GM19438 (cell line): ENCODE results near the gene EFL1.
A peak's percentile ranks its signal among the peaks of the same experiment; 100 is the strongest.

Experiments used
- ATAC-seq: cut with Tn5 transposase; IDR thresholded peaks from one replicate; pipeline ENCODE4 v1.9.1; 2021; ENCODE audit warnings: low read depth; ENCODE audit not compliant: unreplicated experiment

Gene EFL1

GRCh38 chr15:82129149-82129692 lies 133.3 kb downstream of the EFL1 start:
- no peak for ATAC-seq

GRCh38 chr15:82128401-82129148 lies 134.0 kb downstream of the EFL1 start:
- peak; percentile 74 for ATAC-seq

GRCh38 chr15:82127581-82127980 lies 135.0 kb downstream of the EFL1 start:
- no peak for ATAC-seq

- ATAC-seq = no peak
Measured at GRCh38 chr15:82126346-82126745, 136.2 kb downstream of the EFL1 start.

GRCh38 chr15:82124331-82125263 lies 137.9 kb downstream of the EFL1 start:
- ATAC-seq = no peak

- no peak for ATAC-seq
Measured at GRCh38 chr15:82122746-82123400, 139.7 kb downstream of the EFL1 start.

- ATAC-seq = no peak
Measured at GRCh38 chr15:82118040-82118439, 144.5 kb downstream of the EFL1 start.

GRCh38 chr15:82117296-82117695 lies 145.2 kb downstream of the EFL1 start:
- no peak for ATAC-seq

- no peak for ATAC-seq
Measured at GRCh38 chr15:82114660-82115059, 147.9 kb downstream of the EFL1 start.

- ATAC-seq = no peak
Measured at GRCh38 chr15:82113106-82113715, 149.3 kb downstream of the EFL1 start.

GRCh38 chr15:82111918-82112317 lies 150.6 kb downstream of the EFL1 start:
- no peak for ATAC-seq

- no peak for ATAC-seq
Measured at GRCh38 chr15:82110144-82110543, 152.4 kb downstream of the EFL1 start.

- no peak for ATAC-seq
Measured at GRCh38 chr15:82108489-82109078, 153.9 kb downstream of the EFL1 start.

GRCh38 chr15:82106679-82107078 lies 155.9 kb downstream of the EFL1 start:
- no peak for ATAC-seq

- no peak for ATAC-seq
Measured at GRCh38 chr15:82105451-82106215, 156.9 kb downstream of the EFL1 start.

- ATAC-seq = no peak
Measured at GRCh38 chr15:82103468-82103867, 159.1 kb downstream of the EFL1 start.

GRCh38 chr15:82100111-82100929 lies 162.2 kb downstream of the EFL1 start:
- ATAC-seq = no peak

- no peak for ATAC-seq
Measured at GRCh38 chr15:82098674-82099073, 163.9 kb downstream of the EFL1 start.
